ENCODE measurements around the gene EMILIN3. TPM values are rescaled to one million over a fixed set of nuclear protein-coding genes. Genes with fewer than 3 reads are reported as not detected.

The EMILIN3 gene
- total and polyA plus RNA-seq, 10 donors = 0.03 to 0.32 (median 0.07) TPM; not detected in 7

- no peak overlapping the region for H3K4me3 ChIP-seq
- intact Hi-C loops (cut with DNase I; ENCODE audit: low total_unique reads) = loop anchor here (10.0 kb wide), 1 partner anchor 102 kb away; no protein-coding TSS in a partner anchor
- DNase-seq = no peak
- TF ChIP-seq CTCF (IDR thresholded peaks at IDR 0.05 in 8 of 11, conservative IDR thresholded peaks at IDR 0.05 in 3 of 11) (no peak), POLR2A (IDR thresholded peaks at IDR 0.05) (no peak), POLR2AphosphoS5 (IDR thresholded peaks at IDR 0.05) (no peak)
- no peaks in the 10 kb centered on the region for H3K36me3 ChIP-seq
- WGBS, 5 donors = 77 to 93% (median 92%) methylated on average over 4 of the region's 4 CpGs
- no peaks in the 10 kb centered on the region for H3K9me3 ChIP-seq
- H3K27ac ChIP-seq = no peak overlapping the region
- H3K4me1 ChIP-seq = peaks cover 14 to 23% (median 19%) of the 10 kb centered on the region in 6 donors
- H3K27me3 ChIP-seq (replicated peaks in 1 of 7) = peaks cover 0 to 9% (median 0%) of the 10 kb centered on the region in 7 donors
These were observed 29.7 kb downstream of the EMILIN3 start for GRCh38 chr20:41336711-41337492.

- H3K27me3 ChIP-seq (replicated peaks in 1 of 7) = peaks cover 0 to 9% (median 0%) of the 10 kb centered on the region in 7 donors
- no peak for DNase-seq
- 64 to 97% (median 92%) methylated on average over 1 of the region's 1 CpG for WGBS, 5 donors
- no peaks in the 10 kb centered on the region for H3K36me3 ChIP-seq
- no peaks in the 10 kb centered on the region for H3K9me3 ChIP-seq
- no peak overlapping the region for H3K27ac ChIP-seq
- intact Hi-C loops (cut with DNase I; ENCODE audit: low total_unique reads) = loop anchor here (10.0 kb wide), 1 partner anchor 101 kb away; no protein-coding TSS in a partner anchor
- no peak overlapping the region for H3K4me3 ChIP-seq
- no peak for TF ChIP-seq POLR2A (IDR thresholded peaks at IDR 0.05)
- no peak for TF ChIP-seq POLR2AphosphoS5 (IDR thresholded peaks at IDR 0.05)
- no peak for TF ChIP-seq CTCF (IDR thresholded peaks at IDR 0.05 in 8 of 11, conservative IDR thresholded peaks at IDR 0.05 in 3 of 11)
- H3K4me1 ChIP-seq = peaks cover 11 to 17% (median 14%) of the 10 kb centered on the region in 6 donors
These were observed 31.0 kb downstream of the EMILIN3 start for GRCh38 chr20:41335591-41335990.

GRCh38 chr20:41334443-41335421 is 31.9 kb downstream of the EMILIN3 start:
- 80 to 89% (median 82%) methylated on average over 15 of the region's 15 CpGs for WGBS, 5 donors
- Histone ChIP-seq H3K4me1 (peaks cover 7 to 15% (median 12%) of the 10 kb centered on the region in 6 donors), H3K27me3 (replicated peaks in 1 of 7) (peaks cover 0 to 7% (median 0%) of the 10 kb centered on the region in 7 donors), H3K27ac (no peak overlapping the region), H3K36me3 (no peaks in the 10 kb centered on the region), H3K4me3 (no peak overlapping the region), H3K9me3 (no peaks in the 10 kb centered on the region)
- DNase-seq = no peak
- TF ChIP-seq CTCF (IDR thresholded peaks at IDR 0.05 in 8 of 11, conservative IDR thresholded peaks at IDR 0.05 in 3 of 11) = no peak
- TF ChIP-seq POLR2A (IDR thresholded peaks at IDR 0.05) = no peak
- no peak for TF ChIP-seq POLR2AphosphoS5 (IDR thresholded peaks at IDR 0.05)
- intact Hi-C loops (cut with DNase I; ENCODE audit: low total_unique reads) = loop anchor here (10.0 kb wide), 1 partner anchor 100 kb away; no protein-coding TSS in a partner anchor
